MM.1S (cell line): ENCODE measurements around the gene TOGARAM2.

Source experiments
- CTCF ChIP-seq: fragments of 300-600 bp; sonication (generic); IDR thresholded peaks from 2 replicates; pipeline ENCODE4 v1.5.1; 2016; ENCODE audit warnings: antibody characterized with exemption, low read length, mixed read lengths
- EZH2 ChIP-seq: fragments of 300-600 bp; sonication (generic); optimal IDR thresholded peaks from 2 replicates; pipeline ENCODE3; 2017; ENCODE audit warnings: low read depth, mild to moderate bottlenecking, antibody characterized with exemption, low read length, mixed read lengths

- TF ChIP-seq CTCF = no peak
- TF ChIP-seq EZH2 = no peak
Observed at GRCh38 chr2:29059624-29060023, 78.5 kb downstream of the TOGARAM2 start.
